ENCODE measurements around the gene KCNQ2. TPM values are rescaled to one million over a fixed set of nuclear protein-coding genes. Genes with fewer than 3 reads are reported as not detected.

KCNQ2 gene
- total RNA-seq, 2 donors from 2014 or later, result 1.8 to 3.0 TPM

DNA sequence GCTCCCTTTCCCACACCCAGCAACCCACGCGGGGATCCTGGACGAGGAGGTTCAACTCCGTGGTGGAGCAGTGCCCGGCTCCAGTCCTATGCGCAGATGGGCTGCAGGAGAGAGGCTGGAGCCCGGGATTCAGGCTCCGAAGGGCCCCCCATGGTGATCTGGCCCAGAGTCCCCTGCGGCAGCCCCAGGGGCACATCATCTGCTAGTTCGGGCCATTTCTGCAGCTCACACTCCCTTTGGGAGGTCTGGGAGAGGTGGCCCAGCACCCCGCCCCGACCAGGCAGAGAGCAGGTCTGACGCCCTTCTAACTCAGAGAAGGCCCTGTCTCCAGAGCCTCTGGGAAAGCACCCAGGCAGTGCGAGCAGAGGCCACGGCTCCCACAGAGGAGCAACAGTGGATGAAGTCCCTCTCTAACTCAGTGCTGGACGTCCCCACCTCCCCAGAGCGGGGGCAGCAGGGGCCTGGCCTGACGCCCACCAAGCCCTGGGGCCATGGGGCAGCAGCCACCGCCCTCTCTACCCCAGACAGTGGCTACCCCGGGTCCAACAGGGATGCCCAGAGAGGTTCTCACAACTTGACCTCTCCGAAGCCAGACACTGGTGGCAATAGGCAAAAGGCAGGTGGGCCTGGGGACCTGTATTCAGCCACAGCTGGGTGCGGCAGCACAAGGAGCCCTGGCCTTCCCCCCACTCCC, 3.3 kb downstream of the KCNQ2 start:
- Histone ChIP-seq H3K4me3 (no peak overlapping the region), H3K27ac (no peak overlapping the region), H3K27me3 (peaks cover 0 to 18% of the 10 kb centered on the region in 2 donors), H3K36me3 (replicated peaks in 1 of 2; ENCODE audit: insufficient read depth in 1 of 2, low read depth in 2 of 2) (no peaks in the 10 kb centered on the region), H3K9me3 (no peaks in the 10 kb centered on the region), H3K4me1 (peaks cover 7% of the 10 kb centered on the region)
- no peak for ATAC-seq
- WGBS, 2 donors, result 0 to 55% methylated on average over 1 to 18 of the region's 22 CpGs
- intact Hi-C loops (cut with DNase I), result no loop called here
- no peak for TF ChIP-seq POLR2A (IDR thresholded peaks at IDR 0.05)
- TF ChIP-seq, protein P1, sequence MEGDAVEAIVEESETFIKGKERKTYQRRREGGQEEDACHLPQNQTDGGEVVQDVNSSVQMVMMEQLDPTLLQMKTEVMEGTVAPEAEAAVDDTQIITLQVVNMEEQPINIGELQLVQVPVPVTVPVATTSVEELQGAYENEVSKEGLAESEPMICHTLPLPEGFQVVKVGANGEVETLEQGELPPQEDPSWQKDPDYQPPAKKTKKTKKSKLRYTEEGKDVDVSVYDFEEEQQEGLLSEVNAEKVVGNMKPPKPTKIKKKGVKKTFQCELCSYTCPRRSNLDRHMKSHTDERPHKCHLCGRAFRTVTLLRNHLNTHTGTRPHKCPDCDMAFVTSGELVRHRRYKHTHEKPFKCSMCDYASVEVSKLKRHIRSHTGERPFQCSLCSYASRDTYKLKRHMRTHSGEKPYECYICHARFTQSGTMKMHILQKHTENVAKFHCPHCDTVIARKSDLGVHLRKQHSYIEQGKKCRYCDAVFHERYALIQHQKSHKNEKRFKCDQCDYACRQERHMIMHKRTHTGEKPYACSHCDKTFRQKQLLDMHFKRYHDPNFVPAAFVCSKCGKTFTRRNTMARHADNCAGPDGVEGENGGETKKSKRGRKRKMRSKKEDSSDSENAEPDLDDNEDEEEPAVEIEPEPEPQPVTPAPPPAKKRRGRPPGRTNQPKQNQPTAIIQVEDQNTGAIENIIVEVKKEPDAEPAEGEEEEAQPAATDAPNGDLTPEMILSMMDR (IDR thresholded peaks at IDR 0.05), result no peak
- DNase-seq, result no peak

DNA sequence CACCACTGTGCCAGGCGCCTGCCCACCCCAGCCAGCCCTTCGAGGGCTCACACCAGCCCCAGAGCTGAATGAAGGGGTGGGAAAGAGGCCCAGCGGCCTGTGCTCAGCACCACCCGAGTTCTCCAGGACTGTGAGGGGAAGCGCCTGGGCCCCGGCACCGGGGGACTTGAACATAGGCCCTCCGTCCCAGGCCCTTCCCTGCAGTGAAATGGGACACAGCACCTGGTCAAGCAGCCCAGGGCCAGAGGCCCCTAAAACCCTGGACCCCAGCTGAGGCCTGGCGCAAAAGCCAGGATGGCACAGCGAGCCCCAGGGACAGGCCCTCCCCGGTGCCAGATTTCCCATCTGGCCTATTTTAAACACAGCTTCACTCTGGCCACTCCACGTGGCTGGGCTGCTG, 4.0 kb downstream of the KCNQ2 start:
- DNase-seq, result no peak
- Histone ChIP-seq H3K36me3 (replicated peaks in 1 of 2; ENCODE audit: insufficient read depth in 1 of 2, low read depth in 2 of 2) (no peaks in the 10 kb centered on the region), H3K27me3 (peaks cover 0 to 20% of the 10 kb centered on the region in 2 donors), H3K4me3 (no peak overlapping the region), H3K9me3 (no peaks in the 10 kb centered on the region), H3K27ac (no peak overlapping the region), H3K4me1 (peaks cover 7% of the 10 kb centered on the region)
- 63% methylated on average over 12 of the region's 12 CpGs; no CpG with 5 or more reads in 1 of the 2 donors for WGBS, 2 donors
- intact Hi-C loops (cut with DNase I), result no loop called here
- no peak for TF ChIP-seq POLR2A (IDR thresholded peaks at IDR 0.05)
- TF ChIP-seq, protein P1 (IDR thresholded peaks at IDR 0.05), result no peak
- ATAC-seq, result no peak

GRCh38 chr20:63467294-63468083, 5.0 kb downstream of the KCNQ2 start:
- intact Hi-C loops (cut with DNase I), result no loop called here
- Histone ChIP-seq H3K27ac (no peak overlapping the region), H3K4me1 (peaks cover 7% of the 10 kb centered on the region), H3K36me3 (replicated peaks in 1 of 2; ENCODE audit: insufficient read depth in 1 of 2, low read depth in 2 of 2) (no peaks in the 10 kb centered on the region), H3K27me3 (peaks cover 0 to 18% of the 10 kb centered on the region in 2 donors), H3K9me3 (no peaks in the 10 kb centered on the region), H3K4me3 (no peak overlapping the region)
- 50 to 51% methylated on average over 13 to 19 of the region's 19 CpGs for WGBS, 2 donors
- DNase-seq (no peak), ATAC-seq (no peak)
- TF ChIP-seq, protein P1 (IDR thresholded peaks at IDR 0.05), result no peak
- TF ChIP-seq POLR2A (IDR thresholded peaks at IDR 0.05), result no peak

DNA sequence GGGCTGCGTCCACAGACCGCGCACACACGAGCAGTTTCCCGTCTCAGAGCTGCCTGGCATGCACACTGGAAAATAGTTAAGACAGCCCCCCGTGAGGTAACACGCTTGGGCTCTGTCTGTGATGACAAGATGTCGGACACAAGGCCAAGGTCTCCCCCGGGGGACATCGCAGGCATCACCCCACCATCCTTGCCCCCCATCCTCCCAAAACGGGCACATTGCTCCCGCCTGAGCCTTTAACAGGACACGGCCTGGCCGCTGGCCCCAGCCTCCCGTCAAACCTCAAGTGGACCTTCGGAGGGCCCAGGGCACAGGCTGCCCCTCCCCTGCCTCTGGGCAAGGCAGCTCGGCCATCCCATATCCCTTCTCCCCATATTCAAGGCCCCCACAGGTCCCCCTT, 5.6 kb downstream of the KCNQ2 start:
- H3K27me3 ChIP-seq, result peaks cover 0 to 13% of the 10 kb centered on the region in 2 donors
- intact Hi-C loops (cut with DNase I), result no loop called here
- H3K4me1 ChIP-seq, result peaks cover 3% of the 10 kb centered on the region
- WGBS, 2 donors, result 60 to 68% methylated on average over 7 to 17 of the region's 17 CpGs
- H3K4me3 ChIP-seq, result no peak overlapping the region
- DNase-seq (no peak), ATAC-seq (no peak)
- no peak overlapping the region for H3K27ac ChIP-seq
- H3K36me3 ChIP-seq (replicated peaks in 1 of 2; ENCODE audit: insufficient read depth in 1 of 2, low read depth in 2 of 2), result no peaks in the 10 kb centered on the region
- no peaks in the 10 kb centered on the region for H3K9me3 ChIP-seq
- TF ChIP-seq, protein P1 (IDR thresholded peaks at IDR 0.05), result no peak
- no peak for TF ChIP-seq POLR2A (IDR thresholded peaks at IDR 0.05)
